ENCODE measurements around the gene HEATR3. TPM values are rescaled to one million over a fixed set of nuclear protein-coding genes. Genes with fewer than 3 reads are reported as not detected.

The HEATR3 gene
- total and polyA plus RNA-seq, 2 of the 13 experiments (the other 11 are each of a cell fraction or from before 2014, with no cell fraction given), result 22.4 to 52.4 TPM

GRCh38 chr16:50152807-50153595, 87.2 kb downstream of the HEATR3 start, which contains the start of gene TENT4B (continued):
- TF ChIP-seq ZNF318 (CRISPR knock-in tag; IDR thresholded peaks at IDR 0.05) (peak; percentile 80; the same call in 1 of the 2 replicates), PRDM4 (CRISPR knock-in tag; IDR thresholded peaks at IDR 0.05; ENCODE audit: borderline replicate concordance) (no peak), KLF15 (CRISPR knock-in tag; IDR thresholded peaks at IDR 0.05; ENCODE audit: borderline replicate concordance) (no peak), CREM (IDR thresholded peaks at IDR 0.05) (no peak), CREM (CRISPR knock-in tag; IDR thresholded peaks at IDR 0.05) (no peak), ZBTB4 (CRISPR knock-in tag; IDR thresholded peaks at IDR 0.05; ENCODE audit: borderline replicate concordance) (peak; percentile 72; the same call in 1 of the 2 replicates), ZNF546 (CRISPR knock-in tag; conservative IDR thresholded peaks at IDR 0.05) (peak; percentile 70; the same call in 1 of the 2 replicates), TRAFD1 (CRISPR knock-in tag; IDR thresholded peaks at IDR 0.05; ENCODE audit: borderline replicate concordance) (no peak), NKX3-1 (CRISPR knock-in tag; IDR thresholded peaks at IDR 0.05) (no peak; the same call in 1 of the 2 replicates)

Measured in HepG2 (cell line).